Activated T-cell treated with anti-CD3 and anti-CD28 coated beads, Interleukin-2, amount 50 U/mL, for 4 hours (primary cell): Measurements from ENCODE around the gene GNAQ. TPM values are rescaled to one million over a fixed set of nuclear protein-coding genes. Genes with fewer than 3 reads are reported as not detected.
"Not testable (repeated sequence)": the region's sequence is repeated elsewhere in the genome, so short reads cannot be mapped to it uniquely, and the experiment has no call there.

ENCODE experiments used
- ATAC-seq, 2 donors: fragments of 200-7000 bp; cut with Tn5 transposase; one replicate each; pipeline ENCODE4 v1.10.0; 2021
- DNase-seq: peaks from one replicate; pipeline ENCODE4 v3.0.0-alpha.2; 2020
- H3K27me3 Mint-ChIP-seq: one replicate; pipeline ENCODE4 v1.8.0; 2021; ENCODE audit warnings: low read depth, mixed read lengths
- H3K36me3 Mint-ChIP-seq: one replicate; pipeline ENCODE4 v1.8.0; 2022; ENCODE audit warnings: mixed read lengths; ENCODE audit not compliant: insufficient read depth
- H3K4me1 Mint-ChIP-seq: one replicate; pipeline ENCODE4 v1.8.0; 2021; ENCODE audit warnings: low read depth, mixed read lengths
- H3K4me3 Mint-ChIP-seq: one replicate; pipeline ENCODE4 v1.8.0; 2021; ENCODE audit warnings: mild to moderate bottlenecking, moderate library complexity, mixed read lengths
- H3K9me3 Mint-ChIP-seq: one replicate; pipeline ENCODE4 v1.8.0; 2021; ENCODE audit warnings: mixed read lengths
- total RNA-seq, 3 donors: library from RNA; stranded (reverse); gene quantifications; one replicate each; pipeline ENCODE4 v1.2.1, GENCODE V29; 2021

GNAQ gene
- total RNA-seq, 3 donors from 2014 or later, result 18.2 to 20.1 (median 18.9) TPM

- DNase-seq, H3K36me3 Mint-ChIP-seq, H3K9me3 Mint-ChIP-seq, ATAC-seq, H3K4me3 Mint-ChIP-seq, H3K4me1 Mint-ChIP-seq, H3K27me3 Mint-ChIP-seq: not testable (repeated sequence)
Measured at GRCh38 chr9:77878793-77879192, 152.8 kb downstream of the GNAQ start.

DNA sequence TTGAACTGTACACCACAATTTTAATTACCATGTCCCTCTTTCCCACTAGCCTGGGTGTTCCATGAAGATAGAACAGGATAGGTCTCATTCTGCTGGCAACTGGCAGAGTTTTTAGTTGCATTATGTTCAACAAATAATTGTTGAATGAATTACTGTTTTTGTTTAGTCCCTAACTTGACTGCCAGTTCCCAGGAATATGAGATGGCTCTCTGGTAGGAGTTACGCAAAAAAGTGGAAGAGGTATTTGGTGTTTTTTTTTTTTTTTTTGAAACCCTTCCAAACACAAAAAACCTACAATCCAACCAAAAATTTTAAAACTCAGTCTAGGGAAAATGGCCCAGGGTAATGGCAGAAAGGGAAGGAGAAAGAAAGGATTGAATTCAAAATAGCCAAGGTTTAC, 153.6 kb downstream of the GNAQ start:
- no peak overlapping the region for H3K4me3 Mint-ChIP-seq
- peaks cover 12% of the 10 kb centered on the region for H3K36me3 Mint-ChIP-seq
- H3K9me3 Mint-ChIP-seq, result no peaks in the 10 kb centered on the region
- ATAC-seq (no peak), DNase-seq (no peak)
- no peaks in the 10 kb centered on the region for H3K27me3 Mint-ChIP-seq
- peaks cover 2% of the 10 kb centered on the region for H3K4me1 Mint-ChIP-seq

DNA sequence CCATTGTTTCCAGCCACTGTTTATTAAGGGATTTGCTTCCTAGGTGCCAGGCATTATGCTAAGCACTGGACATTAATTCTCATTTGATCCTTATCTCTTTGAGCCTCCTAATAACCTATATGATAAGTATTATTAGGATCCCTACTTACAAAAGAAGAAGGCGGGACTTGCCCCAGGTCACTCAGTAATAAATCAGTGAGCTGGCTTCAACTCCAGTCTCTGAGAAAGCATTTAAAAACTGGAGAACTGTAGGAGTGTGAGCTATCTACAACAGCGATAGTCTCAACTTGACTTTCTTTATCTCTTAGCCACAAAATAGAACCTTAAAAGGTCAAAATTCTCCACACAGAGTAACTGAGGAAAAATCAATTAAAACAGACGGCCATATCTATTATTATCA, 155.0 kb downstream of the GNAQ start:
- H3K4me1 Mint-ChIP-seq, result peaks cover 2% of the 10 kb centered on the region
- no peak for DNase-seq
- H3K9me3 Mint-ChIP-seq, result no peaks in the 10 kb centered on the region
- no peak for ATAC-seq
- no peak overlapping the region for H3K4me3 Mint-ChIP-seq
- no peaks in the 10 kb centered on the region for H3K27me3 Mint-ChIP-seq
- peaks cover 10% of the 10 kb centered on the region for H3K36me3 Mint-ChIP-seq

DNA sequence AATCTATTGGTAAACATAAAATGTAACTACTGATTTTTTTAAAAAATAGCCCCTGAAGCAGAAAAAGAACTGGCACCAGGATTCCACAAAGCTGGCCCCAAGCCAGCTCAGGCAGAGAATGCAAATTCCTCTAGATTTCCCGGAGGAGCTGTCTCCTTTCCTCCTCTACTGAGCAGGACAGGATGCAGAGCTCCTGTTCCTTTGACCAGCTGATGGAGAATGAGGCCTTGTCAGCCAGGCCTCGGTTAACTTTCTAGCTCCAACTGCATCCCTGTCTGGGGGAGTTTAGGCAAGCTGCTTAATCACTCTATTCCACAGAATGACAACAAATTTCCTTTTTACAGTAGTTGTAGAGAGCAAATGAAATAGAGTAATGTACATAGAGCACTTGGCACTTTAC, 155.5 kb downstream of the GNAQ start:
- H3K4me3 Mint-ChIP-seq, result no peak overlapping the region
- no peak for ATAC-seq
- no peak for DNase-seq
- no peaks in the 10 kb centered on the region for H3K9me3 Mint-ChIP-seq
- peaks cover 10% of the 10 kb centered on the region for H3K36me3 Mint-ChIP-seq
- H3K4me1 Mint-ChIP-seq, result peaks cover 2% of the 10 kb centered on the region
- no peaks in the 10 kb centered on the region for H3K27me3 Mint-ChIP-seq

GRCh38 chr9:77872863-77873262, 158.7 kb downstream of the GNAQ start:
- ATAC-seq (no peak), DNase-seq (no peak)
- H3K9me3 Mint-ChIP-seq, result no peaks in the 10 kb centered on the region
- no peaks in the 10 kb centered on the region for H3K27me3 Mint-ChIP-seq
- H3K36me3 Mint-ChIP-seq, result peaks cover 10% of the 10 kb centered on the region
- no peak overlapping the region for H3K4me3 Mint-ChIP-seq
- peaks cover 2% of the 10 kb centered on the region for H3K4me1 Mint-ChIP-seq

GRCh38 chr9:77872177-77872576, 159.4 kb downstream of the GNAQ start:
- Mint-ChIP-seq H3K4me3 (no peak overlapping the region), H3K4me1 (peaks cover 2% of the 10 kb centered on the region), H3K9me3 (no peaks in the 10 kb centered on the region), H3K27me3 (no peaks in the 10 kb centered on the region), H3K36me3 (peaks cover 10% of the 10 kb centered on the region)
- ATAC-seq, result no peak
- no peak for DNase-seq

DNA sequence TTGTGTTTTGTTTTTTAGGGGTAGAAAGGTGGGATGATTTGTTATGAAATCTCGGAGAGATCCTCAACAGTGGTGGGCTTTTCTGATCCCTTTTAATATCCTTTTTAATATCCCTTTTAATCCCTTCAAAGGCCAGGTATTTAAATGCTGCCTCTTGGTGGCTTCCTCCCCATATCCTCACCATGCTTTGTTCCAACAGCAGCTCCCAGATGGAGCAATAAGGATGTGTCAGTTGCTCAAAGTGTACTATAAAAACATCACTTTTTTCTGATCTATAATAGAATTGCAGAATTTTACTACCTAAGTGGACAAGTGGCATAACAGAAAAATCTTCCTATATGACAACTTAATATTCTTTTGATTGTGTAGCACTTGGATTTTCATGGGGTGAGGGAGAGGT, 160.1 kb downstream of the GNAQ start:
- H3K4me3 Mint-ChIP-seq, result no peak overlapping the region
- H3K4me1 Mint-ChIP-seq, result peaks cover 3% of the 10 kb centered on the region
- H3K36me3 Mint-ChIP-seq, result peaks cover 12% of the 10 kb centered on the region
- no peaks in the 10 kb centered on the region for H3K9me3 Mint-ChIP-seq
- H3K27me3 Mint-ChIP-seq, result no peaks in the 10 kb centered on the region
- no peak for ATAC-seq
- DNase-seq, result no peak

DNA sequence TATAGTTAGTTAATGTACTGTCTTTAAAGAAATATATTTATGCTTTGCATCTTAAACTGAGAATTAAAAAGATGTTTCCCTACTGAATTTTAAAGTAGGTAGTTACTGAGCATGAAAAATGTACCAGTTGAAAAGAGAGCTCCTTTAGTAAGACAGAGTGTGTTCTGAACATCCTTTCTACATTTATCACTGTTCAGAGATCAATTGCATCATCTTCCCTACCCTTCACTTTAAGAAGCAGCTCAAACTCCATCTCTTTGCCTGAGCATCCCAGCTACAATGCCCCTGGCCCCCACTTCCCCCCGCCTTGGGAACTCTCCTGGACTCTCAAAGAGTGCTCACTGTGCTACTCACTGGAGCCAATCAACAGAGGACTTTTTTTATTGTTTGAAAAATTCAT, 164.7 kb downstream of the GNAQ start:
- Mint-ChIP-seq H3K27me3 (no peaks in the 10 kb centered on the region), H3K36me3 (peaks cover 24% of the 10 kb centered on the region), H3K4me1 (peaks cover 2% of the 10 kb centered on the region), H3K9me3 (peaks cover 15% of the 10 kb centered on the region), H3K4me3 (no peak overlapping the region)
- DNase-seq, result no peak
- ATAC-seq, result no peak

DNA sequence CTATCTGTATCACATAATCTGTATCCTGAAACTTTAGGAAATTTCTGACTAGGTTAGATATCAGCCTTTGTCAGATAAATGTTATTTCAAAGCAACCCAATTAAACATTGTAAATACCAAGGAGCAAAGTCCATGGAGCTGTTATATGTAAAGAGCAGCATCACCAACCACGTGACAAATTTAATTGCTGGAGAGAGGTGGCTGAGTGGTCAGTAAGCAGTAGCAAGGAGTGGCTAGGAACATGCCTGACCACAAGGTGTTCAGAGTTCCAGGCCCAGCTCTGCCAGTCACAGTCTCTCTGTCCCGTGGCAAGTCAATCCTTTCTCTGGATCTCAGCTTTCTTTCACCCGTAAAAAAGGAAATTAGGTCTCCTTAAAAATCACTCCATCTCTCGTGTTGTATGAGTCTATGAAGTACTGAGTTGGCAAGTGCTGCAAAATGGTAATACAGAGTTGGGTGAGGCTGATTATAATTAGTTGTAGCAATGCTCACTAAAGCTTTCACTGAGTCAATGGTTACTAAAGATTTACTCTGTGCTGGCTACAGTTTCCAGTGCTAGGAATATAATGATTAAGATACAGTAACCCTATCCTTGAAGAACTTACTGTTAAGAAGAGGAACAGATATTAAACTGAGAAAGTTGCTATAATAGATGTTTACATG, 166.1 kb downstream of the GNAQ start:
- H3K4me3 Mint-ChIP-seq, result no peak overlapping the region
- no peaks in the 10 kb centered on the region for H3K27me3 Mint-ChIP-seq
- peaks cover 2% of the 10 kb centered on the region for H3K4me1 Mint-ChIP-seq
- ATAC-seq (no peak), DNase-seq (no peak)
- H3K36me3 Mint-ChIP-seq, result peaks cover 24% of the 10 kb centered on the region
- H3K9me3 Mint-ChIP-seq, result peaks cover 15% of the 10 kb centered on the region

GRCh38 chr9:77864211-77864889, 167.3 kb downstream of the GNAQ start:
- Mint-ChIP-seq H3K4me3 (no peak overlapping the region), H3K36me3 (peaks cover 24% of the 10 kb centered on the region)
- ATAC-seq, result no peak

DNA sequence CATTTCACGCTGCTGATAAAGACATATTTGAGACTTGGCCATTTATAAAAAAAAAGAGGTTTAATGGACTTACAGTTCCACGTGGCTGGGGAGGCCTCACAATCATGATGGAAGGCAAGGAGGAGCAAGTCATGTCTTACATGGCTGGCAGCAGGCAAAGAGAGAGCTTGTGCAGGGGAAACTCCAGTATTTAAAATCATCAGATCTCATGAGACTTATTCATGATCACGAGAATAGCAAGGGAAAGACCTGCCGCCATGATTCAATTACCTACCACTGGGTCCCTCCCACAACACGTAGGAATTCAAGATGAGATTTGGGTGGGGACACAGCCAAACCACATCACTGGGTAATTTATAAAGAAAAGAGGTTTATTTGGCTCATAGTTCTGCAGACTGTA, 168.0 kb downstream of the GNAQ start:
- not testable (repeated sequence) for ATAC-seq, H3K27me3 Mint-ChIP-seq, DNase-seq, H3K4me3 Mint-ChIP-seq, H3K4me1 Mint-ChIP-seq
- Mint-ChIP-seq H3K36me3 (peaks cover 28% of the 10 kb centered on the region), H3K9me3 (peaks cover 19% of the 10 kb centered on the region)

More at GRCh38 chr9:77864211-77864889, 167.3 kb downstream of the GNAQ start:
- peaks cover 2% of the 10 kb centered on the region for H3K4me1 Mint-ChIP-seq
- H3K27me3 Mint-ChIP-seq, result no peaks in the 10 kb centered on the region
- peaks cover 15% of the 10 kb centered on the region for H3K9me3 Mint-ChIP-seq
- DNase-seq, result no peak

GRCh38 chr9:77860953-77861352, 170.7 kb downstream of the GNAQ start:
- not testable (repeated sequence) for ATAC-seq, H3K27me3 Mint-ChIP-seq, DNase-seq, H3K4me3 Mint-ChIP-seq
- H3K4me1 Mint-ChIP-seq, result peaks cover 13% of the 10 kb centered on the region
- peaks cover 22% of the 10 kb centered on the region for H3K9me3 Mint-ChIP-seq
- peaks cover 28% of the 10 kb centered on the region for H3K36me3 Mint-ChIP-seq

- DNase-seq, result no peak
- Mint-ChIP-seq H3K9me3 (peaks cover 8% of the 10 kb centered on the region), H3K36me3 (peaks cover 9% of the 10 kb centered on the region), H3K4me1 (peaks cover 21% of the 10 kb centered on the region), H3K4me3 (no peak overlapping the region), H3K27me3 (no peaks in the 10 kb centered on the region)
- ATAC-seq, result no peak
Measured at GRCh38 chr9:77857513-77858259, 173.9 kb downstream of the GNAQ start.

GRCh38 chr9:77856615-77857014, 175.0 kb downstream of the GNAQ start:
- H3K4me1 Mint-ChIP-seq, result peaks cover 23% of the 10 kb centered on the region
- H3K9me3 Mint-ChIP-seq, result peaks cover 8% of the 10 kb centered on the region
- H3K4me3 Mint-ChIP-seq, result no peak overlapping the region
- peaks cover 9% of the 10 kb centered on the region for H3K36me3 Mint-ChIP-seq
- no peak for DNase-seq
- no peaks in the 10 kb centered on the region for H3K27me3 Mint-ChIP-seq
- no peak for ATAC-seq

DNA sequence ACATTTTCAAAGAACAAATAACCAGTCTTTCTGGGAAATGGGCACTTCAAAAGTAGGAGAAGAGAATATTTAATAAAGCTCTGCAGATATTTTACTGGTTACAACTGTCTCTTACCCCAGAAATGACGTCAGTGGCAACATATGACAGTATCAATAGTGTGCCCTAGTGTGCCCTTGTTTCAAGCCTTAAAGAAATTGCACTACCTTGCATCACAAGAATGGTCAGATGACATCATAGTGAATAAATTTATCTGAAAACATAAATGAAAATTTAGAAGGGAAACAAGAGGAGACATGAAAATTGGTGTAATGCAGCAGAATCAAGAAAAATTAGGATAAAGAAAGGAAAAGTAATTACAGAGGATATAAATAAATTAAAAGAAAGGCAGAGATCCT, 176.7 kb downstream of the GNAQ start:
- peaks cover 9% of the 10 kb centered on the region for H3K36me3 Mint-ChIP-seq
- H3K4me3 Mint-ChIP-seq, result no peak overlapping the region
- H3K27me3 Mint-ChIP-seq, result no peaks in the 10 kb centered on the region
- no peak for ATAC-seq
- peaks cover 23% of the 10 kb centered on the region for H3K4me1 Mint-ChIP-seq
- no peak for DNase-seq
- peaks cover 8% of the 10 kb centered on the region for H3K9me3 Mint-ChIP-seq
